Astrocyte (in vitro differentiated cells and primary cell): ENCODE measurements around the gene TFRC. TPM values are rescaled to one million over a fixed set of nuclear protein-coding genes. Genes with fewer than 3 reads are reported as not detected.
A peak's percentile ranks its signal among the peaks of the same experiment; 100 is the strongest.
"Not testable (repeated sequence)": the region's sequence is repeated elsewhere in the genome, so short reads cannot be mapped to it uniquely, and the experiment has no call there.

Experiments
- DNase-seq: peaks from one replicate; pipeline ENCODE4 v3.0.0-alpha.2; 2010; ENCODE audit warnings: low read depth
- FAIRE-seq: peaks from 2 replicates; lab custom pipeline; 2011; peaks lifted over from hg19 to GRCh38; lab: Jason Lieb, UNC
- H2AFZ ChIP-seq: 2 replicates; pipeline ENCODE4 v1.6.0; 2012; ENCODE audit warnings: low read depth, low read length, inconsistent platforms
- H3K27ac ChIP-seq: 2 replicates; pipeline ENCODE4 v1.5.1; 2011; ENCODE audit warnings: low read depth, low read length, inconsistent platforms
- H3K27me3 ChIP-seq: 2 replicates; pipeline ENCODE4 v1.6.0; 2011; ENCODE audit warnings: low read length, inconsistent platforms; ENCODE audit not compliant: insufficient read depth
- H3K36me3 ChIP-seq: 2 replicates; pipeline ENCODE4 v1.5.1; 2011; ENCODE audit warnings: low read length, inconsistent platforms; ENCODE audit not compliant: insufficient read depth
- H3K4me1 ChIP-seq: 2 replicates; pipeline ENCODE4 v1.5.1; 2011; ENCODE audit warnings: low read length, inconsistent platforms; ENCODE audit not compliant: insufficient read depth
- H3K4me2 ChIP-seq: 2 replicates; pipeline ENCODE4 v1.6.0; 2012; ENCODE audit warnings: low read length, inconsistent platforms
- H3K4me3 ChIP-seq: 2 replicates; pipeline ENCODE4 v1.5.1; 2011; ENCODE audit warnings: low read depth, mild to moderate bottlenecking, low read length, inconsistent platforms; ENCODE audit not compliant: insufficient read depth
- H3K79me2 ChIP-seq: 2 replicates; pipeline ENCODE4 v1.6.0; 2012; ENCODE audit warnings: mild to moderate bottlenecking, low read length, inconsistent platforms; ENCODE audit not compliant: insufficient read depth
- H3K9ac ChIP-seq: 2 replicates; pipeline ENCODE4 v1.6.0; 2012; ENCODE audit warnings: mild to moderate bottlenecking, low read length, inconsistent platforms
- H3K9me3 ChIP-seq: 2 replicates; pipeline ENCODE4 v1.5.1; 2012; ENCODE audit warnings: low read depth, mild to moderate bottlenecking, low read length, inconsistent platforms; ENCODE audit not compliant: insufficient read depth
- H4K20me1 ChIP-seq: 2 replicates; pipeline ENCODE4 v1.6.0; 2012; ENCODE audit warnings: low read length, inconsistent platforms; ENCODE audit not compliant: insufficient read depth
- H3K27ac Mint-ChIP-seq: one replicate; pipeline ENCODE4 v1.8.0; 2021; ENCODE audit warnings: mild to moderate bottlenecking, mixed read lengths; ENCODE audit not compliant: unreplicated experiment
- H3K27me3 Mint-ChIP-seq: one replicate; pipeline ENCODE4 v1.8.0; 2021; ENCODE audit warnings: low read depth, mixed read lengths; ENCODE audit not compliant: unreplicated experiment
- H3K36me3 Mint-ChIP-seq: one replicate; pipeline ENCODE4 v1.8.0; 2021; ENCODE audit warnings: low read depth, mixed read lengths; ENCODE audit not compliant: unreplicated experiment
- H3K4me1 Mint-ChIP-seq: one replicate; pipeline ENCODE4 v1.8.0; 2021; ENCODE audit warnings: low read depth, mixed read lengths; ENCODE audit not compliant: unreplicated experiment
- H3K4me3 Mint-ChIP-seq: one replicate; pipeline ENCODE4 v1.8.0; 2021; ENCODE audit warnings: mild to moderate bottlenecking, moderate library complexity, mixed read lengths; ENCODE audit not compliant: unreplicated experiment
- H3K9me3 Mint-ChIP-seq: one replicate; pipeline ENCODE4 v1.8.0; 2021; ENCODE audit warnings: mild to moderate bottlenecking, mixed read lengths; ENCODE audit not compliant: unreplicated experiment
- EZH2 ChIP-seq: IDR thresholded peaks from 2 replicates; pipeline ENCODE4 v1.6.1; 2012; ENCODE audit warnings: mild to moderate bottlenecking, low read length, inconsistent platforms; ENCODE audit not compliant: insufficient read depth
- total RNA-seq: library from RNA; stranded (reverse); gene quantifications from 2 replicates; pipeline ENCODE4 v1.2.1, GENCODE V29; 2021
- TF ChIP-seq, protein P1 (sequence below): IDR thresholded peaks from 2 replicates; pipeline ENCODE4 v1.5.1; 2011; ENCODE audit warnings: low read depth, mild to moderate bottlenecking, inconsistent platforms, low read length, moderate library complexity; ENCODE audit not compliant: insufficient read depth

TFRC gene
- total RNA-seq, 1 donor from 2014 or later, result 98.4 TPM

GRCh38 chr3:196108075-196108743 is 26.3 kb upstream of the TFRC start:
- H3K4me1 ChIP-seq, result no peaks in the 10 kb centered on the region
- Mint-ChIP-seq H3K4me3 (no peak overlapping the region), H3K27ac (no peak overlapping the region), H3K9me3 (peaks cover 2% of the 10 kb centered on the region), H3K27me3 (peaks cover 8% of the 10 kb centered on the region), H3K36me3 (no peaks in the 10 kb centered on the region), H3K4me1 (no peaks in the 10 kb centered on the region)
- no peaks in the 10 kb centered on the region for H3K9me3 ChIP-seq
- H3K79me2 ChIP-seq, result no peaks in the 10 kb centered on the region
- no peak overlapping the region for H3K27ac ChIP-seq
- H3K4me3 ChIP-seq, result no peak overlapping the region
- FAIRE-seq (no peak), DNase-seq (no peak)
- H4K20me1 ChIP-seq, result no peaks in the 10 kb centered on the region
- TF ChIP-seq EZH2, result no peak
- TF ChIP-seq, protein P1, sequence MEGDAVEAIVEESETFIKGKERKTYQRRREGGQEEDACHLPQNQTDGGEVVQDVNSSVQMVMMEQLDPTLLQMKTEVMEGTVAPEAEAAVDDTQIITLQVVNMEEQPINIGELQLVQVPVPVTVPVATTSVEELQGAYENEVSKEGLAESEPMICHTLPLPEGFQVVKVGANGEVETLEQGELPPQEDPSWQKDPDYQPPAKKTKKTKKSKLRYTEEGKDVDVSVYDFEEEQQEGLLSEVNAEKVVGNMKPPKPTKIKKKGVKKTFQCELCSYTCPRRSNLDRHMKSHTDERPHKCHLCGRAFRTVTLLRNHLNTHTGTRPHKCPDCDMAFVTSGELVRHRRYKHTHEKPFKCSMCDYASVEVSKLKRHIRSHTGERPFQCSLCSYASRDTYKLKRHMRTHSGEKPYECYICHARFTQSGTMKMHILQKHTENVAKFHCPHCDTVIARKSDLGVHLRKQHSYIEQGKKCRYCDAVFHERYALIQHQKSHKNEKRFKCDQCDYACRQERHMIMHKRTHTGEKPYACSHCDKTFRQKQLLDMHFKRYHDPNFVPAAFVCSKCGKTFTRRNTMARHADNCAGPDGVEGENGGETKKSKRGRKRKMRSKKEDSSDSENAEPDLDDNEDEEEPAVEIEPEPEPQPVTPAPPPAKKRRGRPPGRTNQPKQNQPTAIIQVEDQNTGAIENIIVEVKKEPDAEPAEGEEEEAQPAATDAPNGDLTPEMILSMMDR, result no peak
- H3K36me3 ChIP-seq, result no peaks in the 10 kb centered on the region
- no peak overlapping the region for H3K9ac ChIP-seq
- no peaks in the 10 kb centered on the region for H3K27me3 ChIP-seq
- H3K4me2 ChIP-seq, result no peak overlapping the region
- no peak overlapping the region for H2AFZ ChIP-seq

DNA sequence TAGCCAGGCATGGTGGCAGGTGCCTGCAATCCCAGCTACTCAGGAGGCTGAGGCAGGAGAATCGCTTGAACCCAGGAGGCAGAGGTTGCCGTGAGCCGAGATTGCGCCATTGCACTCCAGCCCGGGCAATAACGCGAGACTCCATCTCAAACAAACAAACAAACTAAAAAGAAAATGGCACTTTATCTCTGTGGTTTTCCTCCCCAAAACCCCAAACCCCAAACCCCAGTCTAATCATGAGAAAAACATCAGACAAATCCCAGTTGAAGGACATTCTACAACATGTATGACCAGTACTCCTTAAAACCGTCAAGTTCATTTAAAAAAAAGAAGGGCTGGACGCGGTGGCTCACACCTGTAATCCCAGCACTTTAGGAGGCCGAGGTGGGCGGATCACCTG is 22.8 kb upstream of the TFRC start:
- not testable (repeated sequence) for H3K79me2 ChIP-seq, DNase-seq, H3K4me2 ChIP-seq, H3K4me1 ChIP-seq, H3K36me3 Mint-ChIP-seq, H4K20me1 ChIP-seq, H3K27me3 ChIP-seq, H3K9me3 ChIP-seq, H2AFZ ChIP-seq, H3K36me3 ChIP-seq, H3K9ac ChIP-seq, H3K27ac ChIP-seq, H3K4me1 Mint-ChIP-seq, FAIRE-seq, H3K4me3 ChIP-seq, H3K4me3 Mint-ChIP-seq
- Mint-ChIP-seq H3K9me3 (peaks cover 10% of the 10 kb centered on the region), H3K27me3 (peaks cover 11% of the 10 kb centered on the region), H3K27ac (peak overlapping the region; percentile 41)

DNA sequence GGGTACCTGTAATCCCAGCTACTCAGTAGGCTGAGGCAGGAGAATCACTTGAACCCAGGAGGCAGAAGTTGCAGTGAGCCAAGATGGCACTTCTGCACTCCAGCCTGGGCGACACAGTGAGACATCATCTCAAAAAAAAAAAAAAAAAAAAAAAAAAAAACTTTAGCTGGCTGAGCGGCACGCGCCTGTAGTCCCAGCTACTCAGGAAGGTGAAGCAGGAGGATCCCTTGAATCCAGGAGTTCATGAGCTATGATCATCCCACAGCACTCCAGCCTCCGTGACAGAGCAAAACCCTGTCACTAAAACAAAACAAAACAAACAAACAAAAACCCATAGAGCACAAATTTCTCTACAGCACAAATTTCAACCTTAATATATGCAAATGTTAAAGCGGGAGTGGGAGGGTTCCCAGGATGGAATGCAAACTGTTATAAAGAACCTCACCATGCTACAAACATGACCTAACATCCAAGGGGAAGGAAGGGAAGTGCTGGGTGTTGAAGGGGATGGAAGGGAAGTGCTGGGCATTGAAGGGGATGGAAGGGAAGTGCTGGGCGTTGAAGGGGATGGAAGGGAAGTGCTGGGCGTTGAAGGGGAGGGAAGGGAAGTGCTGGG is 16.6 kb upstream of the TFRC start:
- not testable (repeated sequence) for H3K27ac Mint-ChIP-seq, H3K27me3 ChIP-seq, H3K4me3 Mint-ChIP-seq, H3K4me3 ChIP-seq, H3K36me3 Mint-ChIP-seq, H3K79me2 ChIP-seq, H4K20me1 ChIP-seq, DNase-seq, H3K4me1 ChIP-seq, H3K9ac ChIP-seq, H3K9me3 ChIP-seq, FAIRE-seq, H3K36me3 ChIP-seq, H2AFZ ChIP-seq, H3K27ac ChIP-seq, H3K4me1 Mint-ChIP-seq, H3K4me2 ChIP-seq
- peaks cover 10% of the 10 kb centered on the region for H3K9me3 Mint-ChIP-seq
- peaks cover 16% of the 10 kb centered on the region for H3K27me3 Mint-ChIP-seq
